ENCODE results near the gene UST.
"Not testable (repeated sequence)": the region's sequence is repeated elsewhere in the genome, so short reads cannot be mapped to it uniquely, and the experiment has no call there.

DNA sequence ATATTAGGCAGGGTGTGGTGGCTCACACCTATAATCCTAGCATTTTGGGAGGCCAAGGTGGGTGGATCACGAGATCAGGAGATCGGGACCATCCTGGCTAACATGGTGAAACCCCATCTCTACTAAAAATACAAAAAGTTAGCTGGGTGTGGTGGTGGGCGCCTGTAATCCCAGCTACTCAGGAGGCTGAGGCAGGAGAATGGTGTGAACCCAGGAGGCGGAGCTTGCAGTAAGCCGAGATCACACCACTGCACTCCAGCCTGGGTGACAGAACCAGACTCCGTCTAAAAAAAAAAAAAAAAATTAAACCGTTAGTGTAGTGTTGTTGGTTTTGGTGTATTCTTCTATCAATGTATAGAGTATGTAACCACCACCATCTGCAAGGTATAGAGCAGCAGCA is 133.9 kb downstream of the UST start:
- TF ChIP-seq PAX5 (IDR thresholded peaks at IDR 0.05; ENCODE audit: insufficient read depth, low read length, severe bottlenecking); POLR2A (IDR thresholded peaks at IDR 0.05; ENCODE audit: low read depth, low read length); POLR2AphosphoS5 (IDR thresholded peaks at IDR 0.05; ENCODE audit: low read depth, low read length); TAF1 (IDR thresholded peaks at IDR 0.05; ENCODE audit: low read depth, low read length); SPI1 (IDR thresholded peaks at IDR 0.05; ENCODE audit: low read depth, low read length); POU2F2 (IDR thresholded peaks at IDR 0.05; ENCODE audit: low read depth, low read length): not testable (repeated sequence)

All from GM12891 (cell line).